ENCODE measurements around the gene C4orf50. TPM values are rescaled to one million over a fixed set of nuclear protein-coding genes. Genes with fewer than 3 reads are reported as not detected.

Gene C4orf50
- total RNA-seq, 5 donors from 2014 or later (not counting 1 experiment from before 2014, with no cell fraction given): 0.28 to 3.0 (median 0.54) TPM

DNA sequence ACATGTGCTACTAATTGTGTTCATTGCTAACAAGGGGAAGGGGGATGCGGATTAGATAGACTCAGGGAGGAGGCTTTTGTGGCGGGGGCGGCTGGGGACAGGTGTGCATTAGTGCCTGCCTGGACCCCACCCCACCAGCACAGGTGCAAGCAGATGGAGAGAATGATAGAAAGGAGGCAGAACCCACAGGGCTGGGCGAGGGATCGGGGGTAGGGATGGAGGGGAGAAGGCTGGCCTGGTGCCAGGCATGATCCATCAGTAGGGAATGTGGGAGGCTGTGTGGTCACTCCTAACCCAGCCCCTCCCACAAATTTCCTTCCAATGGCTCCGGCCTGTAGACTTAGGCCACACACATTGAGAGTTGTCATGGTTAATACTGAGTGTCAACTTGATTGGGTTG is 94.9 kb downstream of the C4orf50 start:
- no peak overlapping the region for H3K4me3 ChIP-seq (ENCODE audit: control insufficient read depth in 1 of 2, extremely low read depth in 1 of 2, low read length in 1 of 2)
- DNase-seq (no peak), ATAC-seq (replicated peaks in 1 of 4) (no peak)
- Mint-ChIP-seq H3K27me3 (peaks cover 20 to 28% of the 10 kb centered on the region in 2 donors), H3K27ac (no peak overlapping the region), H3K36me3 (no peaks in the 10 kb centered on the region), H3K4me1 (no peaks in the 10 kb centered on the region), H3K9me3 (peaks cover 0 to 3% (median 0%) of the 10 kb centered on the region in 3 donors), H3K4me3 (no peak overlapping the region)
- no CpG with 5 or more reads among the region's 6 CpGs for WGBS (ENCODE audit: insufficient coverage)
- POLR2A ChIA-PET: no interaction called here
- no peaks in the 10 kb centered on the region for H3K9me3 ChIP-seq
- CTCF ChIA-PET: no interaction called here
- no peaks in the 10 kb centered on the region for H3K4me1 ChIP-seq (ENCODE audit: control insufficient read depth in 1 of 2, extremely low read depth in 1 of 2, insufficient read depth in 2 of 2, low read length in 2 of 2)
- no peaks in the 10 kb centered on the region for H3K36me3 ChIP-seq (ENCODE audit: control insufficient read depth in 2 of 2, extremely low read depth in 1 of 2, insufficient read depth in 1 of 2, low read length in 1 of 2)
- H3K27ac ChIP-seq (ENCODE audit: low read length): no peak overlapping the region
- H3K27me3 ChIP-seq (replicated peaks in 1 of 2; ENCODE audit: control insufficient read depth in 2 of 2, extremely low read depth in 1 of 2, insufficient read depth in 2 of 2, low read length in 1 of 2): peaks cover 0 to 34% of the 10 kb centered on the region in 2 experiments

DNA sequence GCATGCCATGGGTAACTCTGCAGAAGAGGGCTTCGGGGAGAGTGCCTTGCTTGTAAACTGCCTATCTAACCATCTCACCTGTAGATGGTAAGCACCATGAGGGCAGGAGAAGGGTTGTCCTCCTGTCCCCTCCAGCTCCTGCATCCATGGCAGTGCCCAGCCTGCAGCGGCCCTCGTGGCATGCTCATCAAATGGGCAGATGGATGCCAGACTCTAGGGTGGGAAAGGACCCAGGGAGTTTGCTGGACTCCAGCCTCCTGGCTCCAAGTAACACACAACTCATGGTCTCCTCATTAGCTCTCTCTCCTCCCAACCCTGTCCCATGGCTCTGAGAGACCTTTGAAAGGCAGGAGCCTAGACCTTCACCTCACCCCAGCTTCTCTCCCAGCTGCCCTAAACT is 95.7 kb downstream of the C4orf50 start:
- no peak for DNase-seq
- ATAC-seq (replicated peaks in 1 of 4): no peak
- Histone ChIP-seq H3K27ac (ENCODE audit: low read length) (no peak overlapping the region), H3K4me3 (ENCODE audit: control insufficient read depth in 1 of 2, extremely low read depth in 1 of 2, low read length in 1 of 2) (no peak overlapping the region), H3K9me3 (no peaks in the 10 kb centered on the region), H3K36me3 (ENCODE audit: control insufficient read depth in 2 of 2, extremely low read depth in 1 of 2, insufficient read depth in 1 of 2, low read length in 1 of 2) (no peaks in the 10 kb centered on the region), H3K4me1 (ENCODE audit: control insufficient read depth in 1 of 2, extremely low read depth in 1 of 2, insufficient read depth in 2 of 2, low read length in 2 of 2) (no peaks in the 10 kb centered on the region), H3K27me3 (replicated peaks in 1 of 2; ENCODE audit: control insufficient read depth in 2 of 2, extremely low read depth in 1 of 2, insufficient read depth in 2 of 2, low read length in 1 of 2) (peaks cover 0 to 39% of the 10 kb centered on the region in 2 experiments)
- Mint-ChIP-seq H3K4me1 (no peaks in the 10 kb centered on the region), H3K9me3 (peaks cover 0 to 3% (median 0%) of the 10 kb centered on the region in 3 donors), H3K4me3 (no peak overlapping the region), H3K27ac (no peak overlapping the region), H3K27me3 (peaks cover 23 to 29% of the 10 kb centered on the region in 2 donors), H3K36me3 (no peaks in the 10 kb centered on the region)
- no CpG with 5 or more reads among the region's 3 CpGs for WGBS (ENCODE audit: insufficient coverage)
- ChIA-PET POLR2A (no interaction called here), CTCF (no interaction called here)

DNA sequence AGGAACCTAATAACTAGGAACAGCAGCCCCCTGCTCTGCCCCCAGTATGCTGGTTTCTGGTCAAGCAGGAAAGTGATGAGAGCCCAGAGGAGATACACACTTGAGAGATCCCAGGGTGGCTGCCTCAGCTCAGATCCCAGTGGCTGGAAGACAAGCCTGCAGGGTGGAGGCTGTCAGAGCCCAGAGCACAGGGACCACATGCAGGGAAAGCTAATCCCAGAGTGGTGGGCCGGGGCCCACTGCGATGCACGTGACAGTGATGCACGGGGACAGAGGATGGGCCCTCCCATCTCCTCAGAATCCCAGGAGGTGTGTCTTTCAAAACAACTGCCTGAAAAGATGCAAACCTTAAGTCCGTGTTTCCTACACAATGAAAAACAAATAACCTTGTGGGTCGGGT is 96.2 kb downstream of the C4orf50 start:
- Histone ChIP-seq H3K36me3 (ENCODE audit: control insufficient read depth in 2 of 2, extremely low read depth in 1 of 2, insufficient read depth in 1 of 2, low read length in 1 of 2) (no peaks in the 10 kb centered on the region), H3K4me3 (ENCODE audit: control insufficient read depth in 1 of 2, extremely low read depth in 1 of 2, low read length in 1 of 2) (no peak overlapping the region), H3K4me1 (ENCODE audit: control insufficient read depth in 1 of 2, extremely low read depth in 1 of 2, insufficient read depth in 2 of 2, low read length in 2 of 2) (no peaks in the 10 kb centered on the region), H3K9me3 (no peaks in the 10 kb centered on the region), H3K27me3 (replicated peaks in 1 of 2; ENCODE audit: control insufficient read depth in 2 of 2, extremely low read depth in 1 of 2, insufficient read depth in 2 of 2, low read length in 1 of 2) (peaks cover 0 to 40% of the 10 kb centered on the region in 2 experiments), H3K27ac (ENCODE audit: low read length) (no peak overlapping the region)
- ChIA-PET POLR2A (no interaction called here), CTCF (no interaction called here)
- Mint-ChIP-seq H3K27me3 (peaks cover 23 to 29% of the 10 kb centered on the region in 2 donors), H3K4me1 (no peaks in the 10 kb centered on the region), H3K4me3 (no peak overlapping the region), H3K27ac (no peak overlapping the region), H3K36me3 (no peaks in the 10 kb centered on the region), H3K9me3 (peaks cover 0 to 3% (median 0%) of the 10 kb centered on the region in 3 donors)
- 54% methylated on average over 4 of the region's 6 CpGs for WGBS (ENCODE audit: insufficient coverage)
- no peak for ATAC-seq (replicated peaks in 1 of 4)
- DNase-seq: no peak

DNA sequence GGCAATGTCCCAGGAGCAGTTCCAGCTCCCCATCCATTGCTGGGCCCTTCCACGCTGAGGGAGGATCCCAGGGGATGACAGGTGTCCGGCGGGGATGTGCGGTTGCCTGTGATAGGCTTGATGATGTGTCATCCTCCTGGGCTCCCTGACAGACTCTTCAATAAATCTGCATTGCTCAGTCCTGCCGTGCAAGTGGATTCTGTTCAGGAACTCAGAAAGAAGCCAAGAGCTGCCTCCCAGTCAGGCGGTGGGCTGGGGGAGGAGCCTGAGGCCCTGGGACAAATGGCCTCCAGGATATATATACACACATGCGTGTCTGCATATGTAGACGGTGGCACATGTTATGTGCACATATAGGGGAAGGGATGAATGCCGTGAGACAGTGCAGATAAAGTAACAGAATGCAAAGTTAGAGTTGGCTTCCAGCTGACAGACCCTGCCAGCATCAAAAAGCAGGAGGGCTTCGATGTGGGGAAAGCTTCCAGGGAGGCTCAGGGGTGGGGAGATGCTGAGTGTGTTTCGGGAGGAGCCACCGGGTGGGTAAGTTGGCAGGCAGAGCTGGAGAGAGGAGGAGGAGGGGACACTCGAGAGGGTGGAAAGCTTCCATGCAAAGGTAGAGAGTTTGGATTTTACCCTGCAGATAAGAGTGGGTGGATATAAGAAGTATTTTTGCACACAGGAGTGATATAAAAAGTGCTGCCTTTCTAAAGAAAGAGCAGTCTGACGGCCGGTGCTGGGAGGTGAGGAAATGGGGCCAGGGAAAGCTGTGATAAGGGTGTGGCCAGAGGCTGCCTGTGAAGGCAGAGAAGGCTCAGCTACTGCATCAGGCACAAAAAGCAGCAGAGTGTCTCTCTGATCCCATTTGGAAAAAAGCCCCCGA is 96.9 kb downstream of the C4orf50 start:
- ChIA-PET POLR2A (no interaction called here), CTCF (no interaction called here)
- Mint-ChIP-seq H3K9me3 (peaks cover 0 to 3% (median 0%) of the 10 kb centered on the region in 3 donors), H3K27me3 (peaks cover 23 to 25% of the 10 kb centered on the region in 2 donors), H3K27ac (no peak overlapping the region), H3K4me3 (no peak overlapping the region), H3K36me3 (no peaks in the 10 kb centered on the region), H3K4me1 (peaks cover 0 to 1% (median 0%) of the 10 kb centered on the region in 3 donors)
- no peak for ATAC-seq (replicated peaks in 1 of 4)
- Histone ChIP-seq H3K4me1 (ENCODE audit: control insufficient read depth in 1 of 2, extremely low read depth in 1 of 2, insufficient read depth in 2 of 2, low read length in 2 of 2) (no peaks in the 10 kb centered on the region), H3K36me3 (ENCODE audit: control insufficient read depth in 2 of 2, extremely low read depth in 1 of 2, insufficient read depth in 1 of 2, low read length in 1 of 2) (no peaks in the 10 kb centered on the region), H3K9me3 (no peaks in the 10 kb centered on the region), H3K4me3 (ENCODE audit: control insufficient read depth in 1 of 2, extremely low read depth in 1 of 2, low read length in 1 of 2) (no peak overlapping the region), H3K27ac (ENCODE audit: low read length) (no peak overlapping the region), H3K27me3 (replicated peaks in 1 of 2; ENCODE audit: control insufficient read depth in 2 of 2, extremely low read depth in 1 of 2, insufficient read depth in 2 of 2, low read length in 1 of 2) (peaks cover 0 to 37% of the 10 kb centered on the region in 2 experiments)
- DNase-seq: no peak
- WGBS (ENCODE audit: insufficient coverage): 40% methylated on average over 12 of the region's 16 CpGs

DNA sequence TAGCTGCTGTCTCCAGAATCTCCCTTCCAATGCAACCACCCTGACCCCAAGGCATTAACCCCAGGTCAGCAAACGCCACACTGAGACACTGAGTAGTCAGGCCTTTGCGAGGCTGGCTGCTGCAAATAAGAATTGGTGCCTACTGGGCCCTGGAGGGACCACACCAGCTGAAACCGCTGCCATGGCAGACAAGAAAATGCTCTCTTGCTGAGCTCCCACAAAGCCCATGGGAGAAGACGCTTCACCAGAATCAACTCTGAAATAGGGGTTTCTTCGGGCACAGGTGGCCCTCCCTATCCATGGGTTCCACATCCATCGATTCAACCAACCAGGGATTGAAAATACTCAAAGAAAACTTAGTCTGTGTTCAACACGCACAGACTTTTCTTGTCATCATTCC is 98.7 kb downstream of the C4orf50 start:
- no peaks in the 10 kb centered on the region for H3K36me3 Mint-ChIP-seq
- Histone ChIP-seq H3K27me3 (replicated peaks in 1 of 2; ENCODE audit: control insufficient read depth in 2 of 2, extremely low read depth in 1 of 2, insufficient read depth in 2 of 2, low read length in 1 of 2) (peaks cover 0 to 43% of the 10 kb centered on the region in 2 experiments), H3K4me1 (ENCODE audit: control insufficient read depth in 1 of 2, extremely low read depth in 1 of 2, insufficient read depth in 2 of 2, low read length in 2 of 2) (no peaks in the 10 kb centered on the region), H3K9me3 (no peaks in the 10 kb centered on the region), H3K36me3 (ENCODE audit: control insufficient read depth in 2 of 2, extremely low read depth in 1 of 2, insufficient read depth in 1 of 2, low read length in 1 of 2) (no peaks in the 10 kb centered on the region), H3K27ac (ENCODE audit: low read length) (no peak overlapping the region), H3K4me3 (ENCODE audit: control insufficient read depth in 1 of 2, extremely low read depth in 1 of 2, low read length in 1 of 2) (no peak overlapping the region)
- ATAC-seq (replicated peaks in 1 of 4): no peak
- ChIA-PET POLR2A (no interaction called here), CTCF (no interaction called here)
- no peak overlapping the region for H3K27ac Mint-ChIP-seq
- DNase-seq: no peak
- H3K9me3 Mint-ChIP-seq: peaks cover 0 to 7% (median 0%) of the 10 kb centered on the region in 3 donors
- no peak overlapping the region for H3K4me3 Mint-ChIP-seq
- H3K27me3 Mint-ChIP-seq: peaks cover 23 to 29% of the 10 kb centered on the region in 2 donors
- 78% methylated on average over 3 of the region's 7 CpGs for WGBS (ENCODE audit: insufficient coverage)
- H3K4me1 Mint-ChIP-seq: peaks cover 0 to 1% (median 0%) of the 10 kb centered on the region in 3 donors

DNA sequence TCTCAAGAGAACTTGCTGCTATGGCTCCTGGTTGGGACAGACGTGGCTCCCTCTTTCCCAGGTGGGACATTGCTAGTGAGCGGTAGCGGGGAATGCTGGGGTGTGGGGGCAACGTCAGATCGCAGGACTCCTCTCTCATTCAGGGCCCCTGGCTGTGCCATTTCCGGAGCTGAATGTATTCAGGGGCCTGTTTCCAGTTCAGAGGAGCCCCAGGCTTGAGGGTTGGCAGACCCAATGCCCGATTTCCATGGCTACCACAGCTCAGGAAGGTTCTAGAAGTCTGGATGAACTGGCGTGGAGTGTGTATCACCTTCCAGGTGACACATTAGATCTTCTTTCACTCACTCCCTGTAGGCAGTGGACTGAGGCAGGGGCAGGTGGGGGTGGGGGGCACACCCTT is 99.2 kb downstream of the C4orf50 start:
- CTCF ChIA-PET: no interaction called here
- no peak for ATAC-seq (replicated peaks in 1 of 4)
- Mint-ChIP-seq H3K36me3 (no peaks in the 10 kb centered on the region), H3K9me3 (peaks cover 0 to 7% (median 0%) of the 10 kb centered on the region in 3 donors), H3K4me1 (peaks cover 0 to 1% (median 0%) of the 10 kb centered on the region in 3 donors), H3K27me3 (peaks cover 23 to 29% of the 10 kb centered on the region in 2 donors), H3K27ac (no peak overlapping the region), H3K4me3 (no peak overlapping the region)
- Histone ChIP-seq H3K27me3 (replicated peaks in 1 of 2; ENCODE audit: control insufficient read depth in 2 of 2, extremely low read depth in 1 of 2, insufficient read depth in 2 of 2, low read length in 1 of 2) (peaks cover 0 to 38% of the 10 kb centered on the region in 2 experiments), H3K9me3 (no peaks in the 10 kb centered on the region), H3K4me3 (ENCODE audit: control insufficient read depth in 1 of 2, extremely low read depth in 1 of 2, low read length in 1 of 2) (no peak overlapping the region), H3K27ac (ENCODE audit: low read length) (no peak overlapping the region), H3K4me1 (ENCODE audit: control insufficient read depth in 1 of 2, extremely low read depth in 1 of 2, insufficient read depth in 2 of 2, low read length in 2 of 2) (no peaks in the 10 kb centered on the region), H3K36me3 (ENCODE audit: control insufficient read depth in 2 of 2, extremely low read depth in 1 of 2, insufficient read depth in 1 of 2, low read length in 1 of 2) (no peaks in the 10 kb centered on the region)
- 79% methylated on average over 2 of the region's 8 CpGs for WGBS (ENCODE audit: insufficient coverage)
- POLR2A ChIA-PET: no interaction called here
- no peak for DNase-seq

All from T-cell (primary cell).